ENCODE results near the gene CHRNA1. TPM values are rescaled to one million over a fixed set of nuclear protein-coding genes. Genes with fewer than 3 reads are reported as not detected.

CHRNA1 gene
- total RNA-seq, 1 donor from 2014 or later, result 0.51 TPM

- no peak for DNase-seq
These were observed 17.7 kb upstream of the CHRNA1 start for GRCh38 chr2:174781996-174782395.

GRCh38 chr2:174781298-174781697 is 17.0 kb upstream of the CHRNA1 start:
- DNase-seq, result no peak

GRCh38 chr2:174780856-174781255 is 16.6 kb upstream of the CHRNA1 start:
- no peak for DNase-seq

- no peak for DNase-seq
These were observed 16.0 kb upstream of the CHRNA1 start for GRCh38 chr2:174780191-174780840.

GRCh38 chr2:174779361-174779928 is 15.2 kb upstream of the CHRNA1 start:
- peak; percentile 62 for DNase-seq

- DNase-seq, result peak; percentile 85
These were observed 14.1 kb upstream of the CHRNA1 start for GRCh38 chr2:174778085-174778981.

- DNase-seq, result no peak
These were observed 13.2 kb upstream of the CHRNA1 start for GRCh38 chr2:174777347-174778084.

- DNase-seq, result no peak
These were observed 12.4 kb upstream of the CHRNA1 start for GRCh38 chr2:174776675-174777074.

- no peak for DNase-seq
These were observed 12.0 kb upstream of the CHRNA1 start for GRCh38 chr2:174776223-174776622.

- DNase-seq, result no peak
These were observed 11.3 kb upstream of the CHRNA1 start for GRCh38 chr2:174775571-174775980.

- no peak for DNase-seq
These were observed 10.6 kb upstream of the CHRNA1 start for GRCh38 chr2:174774886-174775285.

GRCh38 chr2:174773215-174773614 is 8.9 kb upstream of the CHRNA1 start:
- DNase-seq, result no peak

- DNase-seq, result no peak
These were observed 8.2 kb upstream of the CHRNA1 start for GRCh38 chr2:174772472-174772801.

- DNase-seq, result peak; percentile 85
These were observed 7.6 kb upstream of the CHRNA1 start for GRCh38 chr2:174771631-174772471.

GRCh38 chr2:174771136-174771535 is 6.9 kb upstream of the CHRNA1 start:
- no peak for DNase-seq

- DNase-seq, result no peak
These were observed 4.3 kb upstream of the CHRNA1 start for GRCh38 chr2:174768557-174768956.

GRCh38 chr2:174766271-174766670 is 2.0 kb upstream of the CHRNA1 start:
- no peak for DNase-seq

- DNase-seq, result no peak
These were observed 1.3 kb upstream of the CHRNA1 start for GRCh38 chr2:174765576-174765975.

GRCh38 chr2:174763780-174764179 is 492 bp downstream of the CHRNA1 start:
- DNase-seq, result peak; percentile 29

GRCh38 chr2:174762464-174762863 is 1.8 kb downstream of the CHRNA1 start:
- DNase-seq, result no peak

GRCh38 chr2:174761837-174762236 is 2.4 kb downstream of the CHRNA1 start:
- peak; percentile 69 for DNase-seq

GRCh38 chr2:174760845-174761473 is 3.3 kb downstream of the CHRNA1 start:
- DNase-seq, result no peak
